A673 (cell line): Measurements from ENCODE around the gene SLCO2A1.

ENCODE experiments used
- CTCF ChIP-seq: fragments of 300-800, 200-600 bp; sonication (generic); conservative IDR thresholded peaks from 2 replicates; pipeline ENCODE4 v1.5.1; 2017; ENCODE audit warnings: low read depth, mild to moderate bottlenecking, antibody characterized with exemption, low read length, moderate library complexity, mixed read lengths
- EZH2 ChIP-seq: fragments of 200-600 bp; sonication (generic); IDR thresholded peaks from 2 replicates; pipeline ENCODE4 v1.6.1; 2017; ENCODE audit warnings: borderline replicate concordance, low read depth, mild to moderate bottlenecking, mixed read lengths, antibody characterized with exemption, low read length; ENCODE audit not compliant: poor library complexity, severe bottlenecking

- TF ChIP-seq CTCF (no peak), EZH2 (no peak)
Measured at GRCh38 chr3:133883641-133884040, 146.1 kb downstream of the SLCO2A1 start.
